Panc1 (cell line): ENCODE results near the gene HNRNPF. TPM values are rescaled to one million over a fixed set of nuclear protein-coding genes. Genes with fewer than 3 reads are reported as not detected.

Source experiments
- ATAC-seq: fragments of 200-7000 bp; cut with Tn5 transposase; 2 replicates; pipeline ENCODE4 v1.9.1; 2020; ENCODE audit warnings: mild to moderate bottlenecking, moderate library complexity
- BruUV-seq: library from RNA; stranded (reverse); fragments of 400-500 nt; replicated peaks from 2 replicates; lab custom pipeline; 2021; lab: Mats Ljungman, UMichigan
- CTCF ChIA-PET: fragments of 300-600 bp; sonication (Branson Sonifier 250); formaldehyde crosslinking; loops from one replicate; lab custom pipeline; 2022; ENCODE audit warnings: antibody characterized with exemption; lab: Charles Lee
- POLR2A ChIA-PET: fragments of 300-600 bp; sonication (Branson Sonifier 250); formaldehyde crosslinking; loops from one replicate; lab custom pipeline; 2022; ENCODE audit warnings: antibody characterized with exemption; lab: Charles Lee
- DNase-seq: peaks from one replicate; pipeline ENCODE4 v3.0.0-alpha.2; 2010; ENCODE audit warnings: low read depth, low spot score
- H3K27ac ChIP-seq: 2 replicates; pipeline ENCODE4 v1.5.1; 2011; ENCODE audit warnings: mild to moderate bottlenecking, low read length, inconsistent platforms
- H3K27me3 ChIP-seq: fragments of 200-500 bp; sonication (Bioruptor generic); 2 replicates; pipeline ENCODE4 v1.6.0; 2014; ENCODE audit warnings: low read length, inconsistent platforms; ENCODE audit not compliant: control insufficient read depth, insufficient read depth
- H3K36me3 ChIP-seq: fragments of 200-500 bp; sonication (Bioruptor generic); 2 replicates; pipeline ENCODE4 v1.5.1; 2014; ENCODE audit warnings: inconsistent platforms, mild to moderate bottlenecking, low read length, moderate library complexity; ENCODE audit not compliant: control insufficient read depth, insufficient read depth
- H3K4me1 ChIP-seq: 2 replicates; pipeline ENCODE4 v1.5.1; 2011; ENCODE audit warnings: inconsistent platforms, mild to moderate bottlenecking, low read length, moderate library complexity; ENCODE audit not compliant: control insufficient read depth, insufficient read depth
- H3K4me3 ChIP-seq, 2 experiments: 2 replicates each; pipeline ENCODE4 v1.5.1; 2011 to 2012; ENCODE audit warnings: low read depth in 2 of 2, low read length in 2 of 2, mild to moderate bottlenecking in 2 of 2, inconsistent platforms in 1 of 2, moderate library complexity in 1 of 2
- H3K9me3 ChIP-seq: fragments of 200-500 bp; sonication (Bioruptor generic); 2 replicates; pipeline ENCODE4 v1.5.1; 2014; ENCODE audit warnings: low read depth, mild to moderate bottlenecking, inconsistent platforms, low read length, moderate library complexity; ENCODE audit not compliant: control insufficient read depth, insufficient read depth
- POLR2AphosphoS5 ChIP-seq: IDR thresholded peaks from 2 replicates; pipeline ENCODE4 v1.6.1; 2012; ENCODE audit warnings: mild to moderate bottlenecking, low read depth, low read length, moderate library complexity
- SIN3A ChIP-seq: IDR thresholded peaks from 2 replicates; pipeline ENCODE4 v1.6.1; 2012; ENCODE audit warnings: low read depth, mild to moderate bottlenecking, low read length, moderate library complexity, borderline replicate concordance; ENCODE audit not compliant: insufficient read depth
- in situ Hi-C: cut with HindIII; loops from 2 replicates; pipeline ENCODE4 v1.10.0; 2016; ENCODE audit warnings: low sequenced_read_pairs, low pct_unique_long_range_greater_than_20kb
- intact Hi-C: fragments of 100-400 bp; cut with micrococcal nuclease; formaldehyde crosslinking; loops from one replicate; pipeline ENCODE4 v1.10.0; 2022; ENCODE audit not compliant: unreplicated experiment
- total RNA-seq: library from RNA; stranded (reverse); gene quantifications from one replicate; pipeline ENCODE4 v1.2.1, GENCODE V29; 2021; ENCODE audit not compliant: unreplicated experiment
- TF ChIP-seq, protein P1 (sequence below): fragments of 450-650 bp; IDR thresholded peaks from 2 replicates; pipeline ENCODE4 v1.5.1; 2017; ENCODE audit warnings: mild to moderate bottlenecking
- TF ChIP-seq, protein P2 (sequence below), 2 experiments: IDR thresholded peaks; 2 replicates each; pipeline ENCODE4 v1.6.1; 2011 to 2012; ENCODE audit warnings: low read depth in 2 of 2, control low read depth in 1 of 2, low read length in 1 of 2, mild to moderate bottlenecking in 1 of 2, moderate library complexity in 1 of 2; ENCODE audit not compliant: insufficient read depth in 1 of 2

Gene HNRNPF
- total RNA-seq, 1 experiment from 2014 or later: 466 TPM

DNA sequence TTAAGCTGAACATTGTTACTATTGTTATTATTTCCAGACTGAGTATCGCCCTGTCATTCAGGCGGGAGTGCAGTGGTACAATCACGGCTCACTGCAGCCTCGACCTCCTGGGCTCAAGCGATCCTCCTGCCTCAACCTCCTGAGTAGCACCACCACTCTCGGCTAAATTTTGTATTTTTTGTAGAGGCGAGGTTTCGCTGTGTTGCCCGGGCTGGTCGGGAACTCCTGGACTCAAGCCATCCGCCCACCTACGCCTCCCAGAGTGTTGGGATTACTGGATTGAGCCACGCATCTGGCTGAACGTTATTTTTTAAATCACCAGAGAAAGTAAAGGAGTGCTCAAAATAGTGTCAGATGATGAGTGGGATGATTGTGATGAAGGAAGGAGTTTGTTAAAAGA lies 1.4 kb upstream of the HNRNPF start:
- ChIA-PET POLR2A (interaction anchor here (0.6 kb wide), 2 partner anchors 14 to 17 kb away, joined by 11 to 12 read pairs; no protein-coding TSS in a partner anchor), CTCF (interaction anchor here (0.5 kb wide), 1 partner anchor 208 kb away, joined by 3 read pairs; no protein-coding TSS in a partner anchor)
- intact Hi-C loops: no loop called here
- Histone ChIP-seq H3K4me3 (peak overlapping the region; percentile 68 to 96), H3K9me3 (no peaks in the 10 kb centered on the region), H3K4me1 (peaks cover 6% of the 10 kb centered on the region), H3K36me3 (peaks cover 6% of the 10 kb centered on the region; the same call in 1 of the 2 replicates), H3K27me3 (no peaks in the 10 kb centered on the region), H3K27ac (peak overlapping the region; percentile 92)
- in situ Hi-C loops: no loop called here
- TF ChIP-seq, protein P1, sequence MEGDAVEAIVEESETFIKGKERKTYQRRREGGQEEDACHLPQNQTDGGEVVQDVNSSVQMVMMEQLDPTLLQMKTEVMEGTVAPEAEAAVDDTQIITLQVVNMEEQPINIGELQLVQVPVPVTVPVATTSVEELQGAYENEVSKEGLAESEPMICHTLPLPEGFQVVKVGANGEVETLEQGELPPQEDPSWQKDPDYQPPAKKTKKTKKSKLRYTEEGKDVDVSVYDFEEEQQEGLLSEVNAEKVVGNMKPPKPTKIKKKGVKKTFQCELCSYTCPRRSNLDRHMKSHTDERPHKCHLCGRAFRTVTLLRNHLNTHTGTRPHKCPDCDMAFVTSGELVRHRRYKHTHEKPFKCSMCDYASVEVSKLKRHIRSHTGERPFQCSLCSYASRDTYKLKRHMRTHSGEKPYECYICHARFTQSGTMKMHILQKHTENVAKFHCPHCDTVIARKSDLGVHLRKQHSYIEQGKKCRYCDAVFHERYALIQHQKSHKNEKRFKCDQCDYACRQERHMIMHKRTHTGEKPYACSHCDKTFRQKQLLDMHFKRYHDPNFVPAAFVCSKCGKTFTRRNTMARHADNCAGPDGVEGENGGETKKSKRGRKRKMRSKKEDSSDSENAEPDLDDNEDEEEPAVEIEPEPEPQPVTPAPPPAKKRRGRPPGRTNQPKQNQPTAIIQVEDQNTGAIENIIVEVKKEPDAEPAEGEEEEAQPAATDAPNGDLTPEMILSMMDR: no peak
- TF ChIP-seq, protein P2, sequence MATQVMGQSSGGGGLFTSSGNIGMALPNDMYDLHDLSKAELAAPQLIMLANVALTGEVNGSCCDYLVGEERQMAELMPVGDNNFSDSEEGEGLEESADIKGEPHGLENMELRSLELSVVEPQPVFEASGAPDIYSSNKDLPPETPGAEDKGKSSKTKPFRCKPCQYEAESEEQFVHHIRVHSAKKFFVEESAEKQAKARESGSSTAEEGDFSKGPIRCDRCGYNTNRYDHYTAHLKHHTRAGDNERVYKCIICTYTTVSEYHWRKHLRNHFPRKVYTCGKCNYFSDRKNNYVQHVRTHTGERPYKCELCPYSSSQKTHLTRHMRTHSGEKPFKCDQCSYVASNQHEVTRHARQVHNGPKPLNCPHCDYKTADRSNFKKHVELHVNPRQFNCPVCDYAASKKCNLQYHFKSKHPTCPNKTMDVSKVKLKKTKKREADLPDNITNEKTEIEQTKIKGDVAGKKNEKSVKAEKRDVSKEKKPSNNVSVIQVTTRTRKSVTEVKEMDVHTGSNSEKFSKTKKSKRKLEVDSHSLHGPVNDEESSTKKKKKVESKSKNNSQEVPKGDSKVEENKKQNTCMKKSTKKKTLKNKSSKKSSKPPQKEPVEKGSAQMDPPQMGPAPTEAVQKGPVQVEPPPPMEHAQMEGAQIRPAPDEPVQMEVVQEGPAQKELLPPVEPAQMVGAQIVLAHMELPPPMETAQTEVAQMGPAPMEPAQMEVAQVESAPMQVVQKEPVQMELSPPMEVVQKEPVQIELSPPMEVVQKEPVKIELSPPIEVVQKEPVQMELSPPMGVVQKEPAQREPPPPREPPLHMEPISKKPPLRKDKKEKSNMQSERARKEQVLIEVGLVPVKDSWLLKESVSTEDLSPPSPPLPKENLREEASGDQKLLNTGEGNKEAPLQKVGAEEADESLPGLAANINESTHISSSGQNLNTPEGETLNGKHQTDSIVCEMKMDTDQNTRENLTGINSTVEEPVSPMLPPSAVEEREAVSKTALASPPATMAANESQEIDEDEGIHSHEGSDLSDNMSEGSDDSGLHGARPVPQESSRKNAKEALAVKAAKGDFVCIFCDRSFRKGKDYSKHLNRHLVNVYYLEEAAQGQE (IDR thresholded peaks at IDR 0.05; ENCODE audit: insufficient read depth in 1 of 2, low read depth in 2 of 2, low read length in 1 of 2): no peak
- BruUV-seq: no TSS peak
- no peak for DNase-seq
- ATAC-seq: no peak

DNA sequence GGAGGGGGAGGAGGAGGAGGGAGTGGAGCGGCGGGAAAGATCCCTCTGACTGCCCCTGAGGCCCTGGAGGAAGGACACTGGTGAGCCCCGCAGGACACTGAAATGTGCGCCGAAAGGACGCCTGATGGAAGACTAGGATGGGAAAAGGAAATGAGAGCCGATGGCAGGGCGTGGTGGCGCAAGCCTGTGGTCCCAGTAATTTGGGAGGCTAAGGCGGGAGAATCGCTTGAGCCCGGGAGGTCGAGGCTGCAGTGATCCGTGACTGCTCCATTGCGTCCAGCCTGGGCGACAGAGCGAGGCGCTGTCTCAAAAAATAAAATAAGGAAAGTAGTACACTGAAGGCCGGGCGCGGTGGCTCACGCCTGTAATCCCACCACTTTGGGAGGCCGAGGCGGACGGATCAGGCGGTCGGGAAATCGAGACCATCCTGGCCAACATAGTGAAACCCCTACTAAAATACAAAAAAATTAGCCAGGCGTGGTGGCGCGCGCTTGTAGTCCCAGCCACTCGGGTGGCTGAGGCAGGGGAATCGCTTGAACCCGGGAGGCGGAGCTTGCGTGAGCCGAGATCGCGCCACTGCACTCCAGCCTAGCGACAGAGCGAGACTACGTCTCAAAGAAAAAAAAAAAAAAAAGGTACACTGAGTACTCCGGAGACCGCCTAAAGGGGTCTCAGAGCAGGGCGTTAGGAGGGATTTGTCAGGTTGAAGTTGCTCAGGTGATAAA lies 561 bp upstream of the HNRNPF start:
- TSS peak; percentile 95 for BruUV-seq
- in situ Hi-C loops (no loop called here), intact Hi-C loops (no loop called here)
- CTCF ChIA-PET: no interaction called here
- Histone ChIP-seq H3K4me3 (peak overlapping the region; percentile 68 to 96), H3K36me3 (peaks cover 9% of the 10 kb centered on the region), H3K27me3 (no peaks in the 10 kb centered on the region), H3K9me3 (no peaks in the 10 kb centered on the region), H3K27ac (peak overlapping the region; percentile 92), H3K4me1 (peaks cover 6% of the 10 kb centered on the region)
- no peak for DNase-seq
- TF ChIP-seq, protein P2 (IDR thresholded peaks at IDR 0.05; ENCODE audit: insufficient read depth in 1 of 2, low read depth in 2 of 2, low read length in 1 of 2): no peak
- 0 out of 2 replicates have a peak, but pooled peaks have one; percentile 22 for TF ChIP-seq SIN3A
- peak; percentile 83; the same call in 1 of the 2 replicates for TF ChIP-seq POLR2AphosphoS5
- POLR2A ChIA-PET: interaction anchor here (0.6 to 0.7 kb wide), 7 partner anchors 13 to 35 kb away, joined by 3 to 15 read pairs (median 5); no protein-coding TSS in a partner anchor
- ATAC-seq: peak; percentile 3; the same call in 1 of the 2 replicates
